Activated CD8-positive, alpha-beta memory T cell treated with anti-CD3 and anti-CD28 coated beads, Interleukin-2, amount 10 ng/mL, durations not matched to agents 7 days and 5 days (primary cell): ENCODE measurements around the gene ZNF692. TPM values are rescaled to one million over a fixed set of nuclear protein-coding genes. Genes with fewer than 3 reads are reported as not detected.

Experiments
- ATAC-seq: fragments of 150-1000 bp; cut with Tn5 transposase; one replicate; pipeline ENCODE4 v1.10.0; 2021; ENCODE audit warnings: moderate library complexity
- CTCF ChIA-PET: fragments of 350-600 bp; sonication (Branson Sonifier 250); formaldehyde crosslinking; loops from one replicate; lab custom pipeline; 2021; ENCODE audit warnings: antibody characterized with exemption; lab: Charles Lee
- DNase-seq: peaks from one replicate; pipeline ENCODE4 v3.0.0-alpha.2; 2020
- H3K27ac Mint-ChIP-seq: one replicate; pipeline ENCODE4 v1.8.0; 2021; ENCODE audit warnings: mild to moderate bottlenecking, mixed read lengths
- H3K27me3 Mint-ChIP-seq: one replicate; pipeline ENCODE4 v1.8.0; 2021; ENCODE audit warnings: mixed read lengths
- H3K36me3 Mint-ChIP-seq: one replicate; pipeline ENCODE4 v1.8.0; 2021; ENCODE audit warnings: mild to moderate bottlenecking, mixed read lengths
- H3K4me1 Mint-ChIP-seq: one replicate; pipeline ENCODE4 v1.8.0; 2021; ENCODE audit warnings: mixed read lengths
- H3K4me3 Mint-ChIP-seq: one replicate; pipeline ENCODE4 v1.8.0; 2021; ENCODE audit warnings: mild to moderate bottlenecking, moderate library complexity, mixed read lengths
- H3K9me3 Mint-ChIP-seq: one replicate; pipeline ENCODE4 v1.8.0; 2022; ENCODE audit warnings: low read depth, mixed read lengths
- microRNA-seq: library from miRNA; unstranded; fragments of <30 nt; microRNA quantifications from one replicate; pipeline ENCODE4 v1.2.0, GENCODE V29; 2022
- total RNA-seq, 2 experiments: library from RNA; stranded (reverse); gene quantifications; one replicate each; pipeline ENCODE4 v1.2.3, GENCODE V29; 2021

ZNF692 gene
- total RNA-seq, 2 experiments from 2014 or later: 70.5 to 74.9 TPM

GRCh38 chr1:248800459-248800858, 58.4 kb downstream of the ZNF692 start:
- Mint-ChIP-seq H3K36me3 (no peaks in the 10 kb centered on the region), H3K9me3 (no peaks in the 10 kb centered on the region), H3K27me3 (peaks cover 39% of the 10 kb centered on the region), H3K27ac (no peak overlapping the region), H3K4me1 (peaks cover 5% of the 10 kb centered on the region), H3K4me3 (no peak overlapping the region)
- ATAC-seq (no peak), DNase-seq (no peak)
- CTCF ChIA-PET: no interaction called here

Small RNAs within 50 kb of the gene (microRNA-seq; reads per million reads assigned to microRNA genes)
- 2.1 reads per million for gene MIR3124

Other genes with a start within 250 kb of the ZNF692 start
- not detected for gene OR2T11, start 224.0 kb downstream of the ZNF692 start, total RNA-seq
- gene OR2T35, start 213.8 kb downstream of the ZNF692 start, total RNA-seq: not detected
- not detected for gene OR2T27, start 203.6 kb downstream of the ZNF692 start, total RNA-seq
- not detected for gene OR14I1, start 156.3 kb downstream of the ZNF692 start, total RNA-seq
- not detected for gene LYPD8, start 103.3 kb downstream of the ZNF692 start, total RNA-seq
- gene SH3BP5L, start 33.2 kb downstream of the ZNF692 start, total RNA-seq: 10 to 100 TPM; 27.4 to 27.9 TPM
- gene ZNF672, start 20.9 kb downstream of the ZNF692 start, total RNA-seq: 10 to 100 TPM; 53.8 to 72.3 TPM
- 1 to 10 TPM; 6.3 to 7.7 TPM for gene PGBD2, start 47.1 kb upstream of the ZNF692 start, total RNA-seq